Duodenal mucosa (tissue), 2 donors: Measurements from ENCODE around the gene PALLD.
"Not testable (repeated sequence)": the region's sequence is repeated elsewhere in the genome, so short reads cannot be mapped to it uniquely, and the experiment has no call there.

Source experiments
- H3K27ac ChIP-seq: one replicate; pipeline ENCODE4 v1.7.0; 2013; ENCODE audit warnings: low read depth, low read length
- H3K27me3 ChIP-seq, 2 donors: one replicate each; pipeline ENCODE4 v1.7.0; 2013; ENCODE audit warnings: low read length in 2 of 2, control low read depth in 1 of 2; ENCODE audit not compliant: insufficient read depth in 2 of 2, control insufficient read depth in 1 of 2
- H3K36me3 ChIP-seq, 2 donors: one replicate each; pipeline ENCODE4 v1.7.0; 2013; ENCODE audit warnings: low read length in 2 of 2, control low read depth in 1 of 2; ENCODE audit not compliant: insufficient read depth in 2 of 2, control insufficient read depth in 1 of 2
- H3K4me1 ChIP-seq, 2 donors: one replicate each; pipeline ENCODE4 v1.7.0; 2013; ENCODE audit warnings: low read length in 2 of 2, control low read depth in 1 of 2; ENCODE audit not compliant: insufficient read depth in 2 of 2, control insufficient read depth in 1 of 2
- H3K4me3 ChIP-seq, 2 donors: one replicate each; pipeline ENCODE4 v1.7.0; 2013; ENCODE audit warnings: low read length in 2 of 2, low read depth in 1 of 2
- H3K9ac ChIP-seq, 2 donors: one replicate each; pipeline ENCODE4 v1.7.0; 2013; ENCODE audit warnings: low read length in 2 of 2, low read depth in 1 of 2
- H3K9me3 ChIP-seq, 2 donors: one replicate each; pipeline ENCODE4 v1.7.0; 2013; ENCODE audit warnings: low read length in 2 of 2, control low read depth in 1 of 2; ENCODE audit not compliant: control insufficient read depth in 1 of 2

The PALLD gene

DNA sequence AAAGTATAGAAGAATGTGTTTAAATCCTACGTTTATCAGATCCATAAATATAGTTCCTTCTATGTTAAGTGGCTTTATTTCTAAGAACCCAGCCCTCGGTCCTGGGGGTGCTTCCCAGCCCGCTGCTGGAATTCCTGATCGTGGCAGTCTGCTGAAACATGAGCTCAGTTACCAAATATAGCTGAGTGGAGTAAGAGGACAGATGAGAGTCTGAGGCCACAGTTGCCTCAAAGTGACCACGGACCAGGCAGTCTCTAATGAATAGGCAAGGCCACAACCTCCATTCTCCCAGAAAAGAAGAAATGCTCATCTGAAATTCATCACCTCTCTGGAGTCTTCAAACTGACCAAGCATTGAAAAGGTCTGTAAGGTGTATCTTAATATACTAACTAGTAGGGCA is at the start of gene PALLD:
TSS of gene PALLD (plus strand) at position 219 of the 400 bp plus-strand sequence.
- Histone ChIP-seq H3K4me1 (no peaks in the 10 kb centered on the region), H3K27ac (no peak within 1 kb of the TSS), H3K9me3 (no peaks in the 10 kb centered on the region), H3K4me3 (no peak within 1 kb of the TSS), H3K9ac (no peak within 1 kb of the TSS), H3K36me3 (no peaks in the 10 kb centered on the region), H3K27me3 (no peaks in the 10 kb centered on the region)

- H3K27ac ChIP-seq, H3K4me1 ChIP-seq, H3K27me3 ChIP-seq, H3K9ac ChIP-seq, H3K4me3 ChIP-seq, H3K36me3 ChIP-seq, H3K9me3 ChIP-seq: not testable (repeated sequence)
These were observed 47.8 kb upstream of the PALLD start for GRCh38 chr4:168449063-168449462.

DNA sequence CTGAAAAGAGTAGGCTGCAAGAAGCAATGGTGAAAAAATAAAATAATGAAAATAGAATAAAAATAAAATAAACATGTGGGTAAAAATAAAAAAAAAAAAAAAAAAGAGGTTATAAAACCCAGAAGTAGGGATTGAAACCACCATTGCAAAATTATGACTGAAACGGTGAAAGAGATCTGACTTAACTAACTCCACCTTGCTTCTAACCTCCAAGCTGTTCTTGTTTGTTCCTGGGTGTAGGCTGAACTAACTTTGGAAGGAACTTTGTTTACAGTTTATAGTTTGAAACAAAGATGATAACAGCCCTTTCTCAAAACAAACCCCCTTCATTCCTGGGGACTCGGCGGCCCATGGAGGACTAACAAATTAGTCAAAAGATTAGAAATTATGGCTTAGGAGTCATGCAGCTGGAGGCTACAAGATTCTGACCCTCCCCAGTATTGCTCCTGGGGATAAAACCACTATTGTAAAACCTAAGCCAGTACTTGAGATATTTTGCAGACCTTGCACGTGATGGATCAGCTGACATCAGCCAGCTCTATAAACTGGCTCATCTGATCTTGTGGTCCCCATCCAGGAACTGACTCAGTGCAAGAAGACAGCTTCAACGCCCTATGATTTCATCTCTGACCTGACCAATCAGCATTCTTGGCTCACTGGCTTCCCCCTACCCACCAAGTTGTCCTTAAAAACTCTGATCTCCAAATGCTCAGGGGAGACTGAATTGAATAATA is 47.0 kb upstream of the PALLD start:
- H3K9ac ChIP-seq: no peak overlapping the region
- no peaks in the 10 kb centered on the region for H3K4me1 ChIP-seq
- no peaks in the 10 kb centered on the region for H3K9me3 ChIP-seq
- no peak overlapping the region for H3K27ac ChIP-seq
- peaks cover 0 to 8% of the 10 kb centered on the region in 2 donors for H3K36me3 ChIP-seq
- no peaks in the 10 kb centered on the region for H3K27me3 ChIP-seq
- H3K4me3 ChIP-seq: no peak overlapping the region

GRCh38 chr4:168451331-168451730 is 45.5 kb upstream of the PALLD start:
- no peak overlapping the region for H3K9ac ChIP-seq
- no peak overlapping the region for H3K27ac ChIP-seq
- H3K4me1 ChIP-seq: no peaks in the 10 kb centered on the region
- no peaks in the 10 kb centered on the region for H3K27me3 ChIP-seq
- H3K4me3 ChIP-seq: no peak overlapping the region
- H3K36me3 ChIP-seq: peaks cover 5 to 8% of the 10 kb centered on the region in 2 donors
- H3K9me3 ChIP-seq: no peaks in the 10 kb centered on the region

DNA sequence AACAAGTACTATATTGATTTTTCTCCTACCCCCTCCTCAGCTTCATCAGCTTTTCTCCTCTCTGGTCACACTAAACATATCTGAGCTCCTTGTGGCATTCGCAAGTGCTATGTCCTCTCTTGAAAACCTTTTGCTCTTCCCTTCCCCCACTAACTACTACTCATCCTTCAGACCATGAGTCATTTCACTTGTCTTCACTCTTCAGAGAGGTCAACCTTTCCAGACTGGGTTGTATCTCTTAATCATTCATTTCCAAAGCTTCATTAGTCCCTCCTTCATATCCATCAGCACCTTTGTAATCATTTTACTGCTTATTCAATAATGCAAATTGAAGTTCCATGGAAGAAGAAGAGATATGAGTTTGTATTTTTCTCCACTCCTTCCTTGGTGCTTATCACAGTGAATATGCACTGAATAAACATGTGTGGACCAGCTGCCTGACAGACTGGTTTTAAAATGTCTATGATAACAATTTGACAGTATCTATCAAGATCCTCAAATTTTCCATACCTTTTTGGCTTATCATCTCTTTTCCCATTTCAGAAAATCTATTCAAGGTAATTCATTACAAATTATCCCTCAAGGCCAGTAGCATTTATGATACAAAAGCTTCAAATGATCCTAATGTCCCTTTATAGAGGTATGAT is 45.0 kb upstream of the PALLD start:
- H3K36me3 ChIP-seq: peaks cover 5 to 8% of the 10 kb centered on the region in 2 donors
- H3K9me3 ChIP-seq: no peaks in the 10 kb centered on the region
- H3K9ac ChIP-seq: no peak overlapping the region
- no peak overlapping the region for H3K27ac ChIP-seq
- no peak overlapping the region for H3K4me3 ChIP-seq
- no peaks in the 10 kb centered on the region for H3K4me1 ChIP-seq
- no peaks in the 10 kb centered on the region for H3K27me3 ChIP-seq

DNA sequence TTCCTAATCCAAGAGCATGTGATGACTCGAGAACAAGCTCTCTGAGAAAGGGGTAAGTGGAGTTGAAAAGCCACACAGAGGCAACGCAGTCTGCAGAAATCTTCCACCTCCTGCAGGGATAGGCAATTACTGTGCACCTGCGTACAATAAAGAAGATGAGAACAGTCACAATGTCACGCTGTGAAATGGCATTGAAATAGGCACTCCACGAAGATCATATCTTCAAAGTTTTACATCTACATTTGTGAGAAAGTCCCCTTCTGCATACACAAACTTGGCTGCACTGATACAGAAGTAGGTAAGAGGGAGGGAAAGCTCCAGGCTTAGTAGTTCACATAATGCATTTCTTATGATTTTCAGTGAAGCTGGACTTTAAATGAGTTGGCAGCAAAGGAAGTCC is 43.7 kb upstream of the PALLD start:
- H3K36me3 ChIP-seq: peaks cover 5 to 8% of the 10 kb centered on the region in 2 donors
- no peaks in the 10 kb centered on the region for H3K27me3 ChIP-seq
- no peak overlapping the region for H3K4me3 ChIP-seq
- no peaks in the 10 kb centered on the region for H3K9me3 ChIP-seq
- no peak overlapping the region for H3K27ac ChIP-seq
- no peaks in the 10 kb centered on the region for H3K4me1 ChIP-seq
- H3K9ac ChIP-seq: no peak overlapping the region

GRCh38 chr4:168458256-168458655 is 38.6 kb upstream of the PALLD start:
- not testable (repeated sequence) for H3K4me3 ChIP-seq, H3K36me3 ChIP-seq, H3K9ac ChIP-seq

DNA sequence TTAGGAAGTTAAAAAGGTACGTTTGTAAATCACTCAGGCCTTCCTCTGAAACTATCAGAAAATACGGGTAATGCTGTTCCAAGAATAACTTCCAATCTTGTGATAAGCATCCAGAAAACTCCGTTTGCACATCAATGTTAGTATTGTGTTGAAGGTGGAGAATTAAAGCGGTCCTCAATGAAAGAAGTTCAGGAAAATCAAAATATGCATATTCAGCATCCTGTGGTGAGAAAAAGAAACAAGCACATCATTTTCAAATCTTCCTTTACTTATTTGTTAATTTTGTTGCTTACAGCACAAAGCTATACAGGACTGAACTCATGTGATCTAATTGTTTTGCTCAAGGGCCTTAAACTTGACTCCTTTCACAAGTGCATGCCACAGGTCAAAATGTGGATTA is 35.0 kb upstream of the PALLD start:
- no peak overlapping the region for H3K4me3 ChIP-seq
- H3K36me3 ChIP-seq: peaks cover 0 to 10% of the 10 kb centered on the region in 2 donors
- H3K9ac ChIP-seq: no peak overlapping the region
- no peaks in the 10 kb centered on the region for H3K9me3 ChIP-seq
- H3K27ac ChIP-seq: no peak overlapping the region
- no peaks in the 10 kb centered on the region for H3K27me3 ChIP-seq
- no peaks in the 10 kb centered on the region for H3K4me1 ChIP-seq

More at GRCh38 chr4:168458256-168458655, 38.6 kb upstream of the PALLD start:
- H3K9me3 ChIP-seq, H3K27ac ChIP-seq, H3K4me1 ChIP-seq, H3K27me3 ChIP-seq: not testable (repeated sequence)

- H3K9ac ChIP-seq: no peak overlapping the region
- H3K27ac ChIP-seq: no peak overlapping the region
- no peaks in the 10 kb centered on the region for H3K9me3 ChIP-seq
- H3K27me3 ChIP-seq: no peaks in the 10 kb centered on the region
- H3K4me1 ChIP-seq: no peaks in the 10 kb centered on the region
- H3K4me3 ChIP-seq: no peak overlapping the region
- peaks cover 5 to 12% of the 10 kb centered on the region in 2 donors for H3K36me3 ChIP-seq
These were observed 23.9 kb upstream of the PALLD start for GRCh38 chr4:168472920-168473319.

DNA sequence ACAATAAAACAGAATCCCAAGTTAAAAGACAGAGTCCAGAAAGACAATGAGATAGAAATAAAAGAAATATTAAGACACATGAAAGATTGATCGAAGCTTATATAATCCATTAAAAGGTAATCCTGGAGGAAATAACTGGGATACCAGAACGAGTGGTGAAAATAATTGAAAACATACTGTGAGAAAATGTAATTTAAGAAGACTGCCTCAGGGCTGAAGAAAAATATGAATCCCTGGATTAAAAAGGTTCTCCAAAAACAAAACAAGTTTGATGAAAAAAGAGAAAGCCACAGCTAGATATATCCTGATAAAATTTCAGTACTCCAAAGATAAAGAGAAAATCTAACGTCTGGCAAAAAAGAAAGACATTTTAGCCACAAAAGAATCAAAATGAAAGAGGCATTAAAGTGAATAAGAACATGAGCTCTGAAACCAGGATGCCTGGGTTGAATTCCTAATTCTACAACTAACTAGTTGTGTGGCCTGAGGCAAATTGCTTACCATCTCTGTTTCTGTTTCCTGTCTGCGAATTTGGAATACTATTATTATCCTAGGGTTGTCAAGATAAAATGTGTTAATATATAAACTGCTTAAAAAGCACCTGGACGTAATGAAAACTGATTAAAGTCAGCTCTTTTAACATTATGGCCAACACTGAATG is 22.1 kb upstream of the PALLD start:
- no peaks in the 10 kb centered on the region for H3K4me1 ChIP-seq
- H3K36me3 ChIP-seq: peaks cover 5 to 9% of the 10 kb centered on the region in 2 donors
- no peaks in the 10 kb centered on the region for H3K9me3 ChIP-seq
- no peak overlapping the region for H3K9ac ChIP-seq
- no peaks in the 10 kb centered on the region for H3K27me3 ChIP-seq
- no peak overlapping the region for H3K27ac ChIP-seq
- no peak overlapping the region for H3K4me3 ChIP-seq
